ENCODE data around the gene HIGD1B. TPM values are rescaled to one million over a fixed set of nuclear protein-coding genes. Genes with fewer than 3 reads are reported as not detected.

Gene HIGD1B
- total RNA-seq, 1 experiment from 2014 or later: not detected

GRCh38 chr17:44848961-44849489 lies 1.3 kb downstream of the HIGD1B start:
- Histone ChIP-seq H3K27ac (ENCODE audit: low read depth, low read length) (no peak overlapping the region), H3K27me3 (ENCODE audit: insufficient read depth, low read length) (no peaks in the 10 kb centered on the region), H3K9ac (ENCODE audit: low read length) (no peak overlapping the region), H3K4me1 (ENCODE audit: control insufficient read depth in 1 of 2, insufficient read depth in 2 of 2, low read length in 2 of 2) (peaks cover 0 to 6% of the 10 kb centered on the region in 2 experiments; a peak in 1 of 4 replicates), H4K20me1 (ENCODE audit: insufficient read depth) (no peaks in the 10 kb centered on the region), H3K4me3 (replicated peaks in 1 of 2; ENCODE audit: low read depth in 1 of 2, low read length in 2 of 2) (no peak overlapping the region), H3K9me3 (ENCODE audit: control insufficient read depth in 1 of 2, insufficient read depth in 1 of 2, low read depth in 1 of 2, low read length in 2 of 2) (no peaks in the 10 kb centered on the region), H3K79me2 (ENCODE audit: insufficient read depth, low read length) (no peaks in the 10 kb centered on the region), H3K36me3 (ENCODE audit: control insufficient read depth in 1 of 2, insufficient read depth in 2 of 2, low read length in 2 of 2) (peaks cover 23 to 24% of the 10 kb centered on the region in 2 experiments), H3K9me2 (ENCODE audit: insufficient read depth) (no peaks in the 10 kb centered on the region), H3K4me2 (ENCODE audit: low read length) (no peak overlapping the region), H2AFZ (ENCODE audit: low read depth, low read length, poor library complexity, severe bottlenecking) (no peak overlapping the region)
- RAD21 ChIA-PET (ENCODE audit: low non-redundant PET in 1 of 2, low total read pairs in 2 of 2, uncharacterized antibody in 2 of 2, unreplicated experiment in 2 of 2): no interaction called here
- intact Hi-C loops (cut with micrococcal nuclease): no loop called here
- CTCF ChIA-PET: interaction anchor here (1.0 kb wide), 1 partner anchor 30 kb away, joined by 3 read pairs; no protein-coding TSS in a partner anchor
- ATAC-seq: no peak
- BruUV-seq (replicated peaks): no TSS peak
- TF ChIP-seq MAX (IDR thresholded peaks at IDR 0.05) (no peak), JUND (IDR thresholded peaks at IDR 0.05) (no peak), RAD21 (IDR thresholded peaks at IDR 0.05; ENCODE audit: low read depth) (no peak)
- POLR2A ChIA-PET: no interaction called here
- DNase-seq (ENCODE audit: low read depth, low spot score): no peak

GRCh38 chr17:44850025-44850424 lies 2.3 kb downstream of the HIGD1B start:
- intact Hi-C loops (cut with micrococcal nuclease): no loop called here
- H3K4me2 ChIP-seq (ENCODE audit: low read length): no peak overlapping the region
- DNase-seq (ENCODE audit: low read depth, low spot score): no peak
- peaks cover 0 to 6% of the 10 kb centered on the region in 2 experiments; a peak in 1 of 4 replicates for H3K4me1 ChIP-seq (ENCODE audit: control insufficient read depth in 1 of 2, insufficient read depth in 2 of 2, low read length in 2 of 2)
- no peak overlapping the region for H2AFZ ChIP-seq (ENCODE audit: low read depth, low read length, poor library complexity, severe bottlenecking)
- TF ChIP-seq ELF1 (IDR thresholded peaks at IDR 0.05; ENCODE audit: borderline replicate concordance, low read depth) (no peak), ZNF274 (IDR thresholded peaks at IDR 0.05; ENCODE audit: low read depth, low read length) (no peak), RAD21 (IDR thresholded peaks at IDR 0.05; ENCODE audit: low read depth) (no peak), EZH2phosphoT487 (IDR thresholded peaks at IDR 0.05; ENCODE audit: borderline replicate concordance) (no peak), FOSL1 (IDR thresholded peaks at IDR 0.05; ENCODE audit: low read depth) (no peak), CBX3 (IDR thresholded peaks at IDR 0.05; ENCODE audit: low read depth) (no peak), ZBTB33 (IDR thresholded peaks at IDR 0.05; ENCODE audit: extremely low read depth, insufficient replicate concordance, low read length) (no peak), ATF3 (IDR thresholded peaks at IDR 0.05) (no peak), CTCF (IDR thresholded peaks at IDR 0.05 in 2 of 3, conservative IDR thresholded peaks at IDR 0.05 in 1 of 3; ENCODE audit: borderline replicate concordance in 1 of 3, insufficient read depth in 1 of 3, low read depth in 2 of 3, low read length in 2 of 3) (no peak), POLR2A (IDR thresholded peaks at IDR 0.05; ENCODE audit: borderline replicate concordance, extremely low read depth, insufficient read depth, insufficient read length) (no peak), SP1 (IDR thresholded peaks at IDR 0.05; ENCODE audit: low read depth) (no peak), MAX (IDR thresholded peaks at IDR 0.05) (no peak)
- no peak overlapping the region for H3K4me3 ChIP-seq (replicated peaks in 1 of 2; ENCODE audit: low read depth in 1 of 2, low read length in 2 of 2)
- H3K9ac ChIP-seq (ENCODE audit: low read length): no peak overlapping the region
- no peaks in the 10 kb centered on the region for H3K9me2 ChIP-seq (ENCODE audit: insufficient read depth)
- ChIA-PET POLR2A (no interaction called here), RAD21 (ENCODE audit: low non-redundant PET in 1 of 2, low total read pairs in 2 of 2, uncharacterized antibody in 2 of 2, unreplicated experiment in 2 of 2) (no interaction called here), CTCF (no interaction called here)
- no peak for ATAC-seq
- H3K27ac ChIP-seq (ENCODE audit: low read depth, low read length): no peak overlapping the region
- no peaks in the 10 kb centered on the region for H3K9me3 ChIP-seq (ENCODE audit: control insufficient read depth in 1 of 2, insufficient read depth in 1 of 2, low read depth in 1 of 2, low read length in 2 of 2)
- H4K20me1 ChIP-seq (ENCODE audit: insufficient read depth): no peaks in the 10 kb centered on the region
- H3K79me2 ChIP-seq (ENCODE audit: insufficient read depth, low read length): no peaks in the 10 kb centered on the region
- H3K27me3 ChIP-seq (ENCODE audit: insufficient read depth, low read length): no peaks in the 10 kb centered on the region
- BruUV-seq (replicated peaks): no TSS peak
- H3K36me3 ChIP-seq (ENCODE audit: control insufficient read depth in 1 of 2, insufficient read depth in 2 of 2, low read length in 2 of 2): peaks cover 23 to 34% of the 10 kb centered on the region in 2 experiments

Data from HCT116 (cell line).